Measurements from ENCODE around the gene TMPRSS6. TPM values are rescaled to one million over a fixed set of nuclear protein-coding genes. Genes with fewer than 3 reads are reported as not detected.

The TMPRSS6 gene
- total and polyA plus RNA-seq, 2 of the 13 experiments (the other 11 are each of a cell fraction or from before 2014, with no cell fraction given): 4.2 to 4.8 TPM

DNA sequence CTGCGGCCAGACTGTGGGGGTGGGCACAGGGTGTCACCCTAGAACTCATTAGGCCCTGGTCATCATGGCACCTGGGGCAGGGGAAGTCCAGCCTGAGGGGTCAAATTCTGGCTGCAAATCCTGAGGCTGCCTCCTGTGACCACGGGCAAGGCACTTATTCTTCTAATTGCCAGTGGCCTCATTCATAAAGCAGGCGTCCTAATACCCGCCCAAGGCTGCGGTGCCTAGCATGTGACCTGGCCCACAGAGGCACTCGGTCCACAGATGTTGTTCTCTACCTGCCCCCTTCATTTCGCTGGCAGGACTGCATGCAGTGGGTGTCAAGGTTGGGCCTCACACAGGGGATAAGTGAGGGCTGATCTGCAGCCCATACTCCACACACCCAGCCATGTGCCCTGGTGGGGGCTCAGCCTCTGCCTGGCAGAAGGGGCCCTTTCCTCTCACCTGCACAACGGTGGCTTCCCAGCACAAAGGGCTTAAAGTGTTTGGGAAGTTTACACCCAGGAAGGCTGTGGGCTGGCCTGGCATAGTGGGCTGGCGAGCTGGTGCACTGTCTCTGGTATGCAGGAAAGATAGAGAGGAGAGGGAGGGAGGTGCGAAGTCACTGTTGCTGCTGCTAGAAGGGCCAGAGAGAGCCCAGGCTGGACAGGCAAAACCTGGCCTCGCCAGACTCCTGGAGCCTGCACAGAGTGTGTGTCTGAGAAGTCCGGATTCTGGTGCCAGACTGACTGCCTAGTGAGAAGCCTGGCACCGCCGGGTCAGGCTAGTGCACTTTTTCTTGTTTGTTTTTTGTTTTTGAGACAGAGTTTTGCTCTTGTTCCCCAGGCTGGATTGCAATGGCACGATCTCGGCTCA lies 86.8 kb downstream of the TMPRSS6 start (continued):
- TF ChIP-seq, protein P1, sequence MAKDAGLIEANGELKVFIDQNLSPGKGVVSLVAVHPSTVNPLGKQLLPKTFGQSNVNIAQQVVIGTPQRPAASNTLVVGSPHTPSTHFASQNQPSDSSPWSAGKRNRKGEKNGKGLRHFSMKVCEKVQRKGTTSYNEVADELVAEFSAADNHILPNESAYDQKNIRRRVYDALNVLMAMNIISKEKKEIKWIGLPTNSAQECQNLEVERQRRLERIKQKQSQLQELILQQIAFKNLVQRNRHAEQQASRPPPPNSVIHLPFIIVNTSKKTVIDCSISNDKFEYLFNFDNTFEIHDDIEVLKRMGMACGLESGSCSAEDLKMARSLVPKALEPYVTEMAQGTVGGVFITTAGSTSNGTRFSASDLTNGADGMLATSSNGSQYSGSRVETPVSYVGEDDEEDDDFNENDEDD (CRISPR knock-in tag; IDR thresholded peaks at IDR 0.05; ENCODE audit: borderline replicate concordance): 0 out of 2 replicates have a peak, but pooled peaks have one; percentile 17
- TF ChIP-seq ZC3H13 (CRISPR knock-in tag; IDR thresholded peaks at IDR 0.05) (0 out of 2 replicates have a peak, but pooled peaks have one; percentile 61), POLR2G (IDR thresholded peaks at IDR 0.05; ENCODE audit: low read depth, low read length) (peak; percentile 32; the same call in 1 of the 2 replicates), HNRNPL (IDR thresholded peaks at IDR 0.05; ENCODE audit: low read depth, low read length) (0 out of 2 replicates have a peak, but pooled peaks have one; percentile 72), SRSF1 (optimal IDR thresholded peaks at IDR 0.05; ENCODE audit: low read depth, low read length) (no peak), ZMAT3 (CRISPR knock-in tag; conservative IDR thresholded peaks at IDR 0.05) (0 out of 2 replicates have a peak, but pooled peaks have one; percentile 20), ATRX (CRISPR knock-in tag; IDR thresholded peaks at IDR 0.05; ENCODE audit: borderline replicate concordance) (no peak), ZBTB39 (CRISPR knock-in tag; IDR thresholded peaks at IDR 0.05) (no peak), NR2C2 (CRISPR knock-in tag; IDR thresholded peaks at IDR 0.05; ENCODE audit: borderline replicate concordance) (no peak), ZNF414 (CRISPR knock-in tag; IDR thresholded peaks at IDR 0.05) (0 out of 2 replicates have a peak, but pooled peaks have one; percentile 37), NCOA5 (CRISPR knock-in tag; IDR thresholded peaks at IDR 0.05) (no peak), ZNF12 (CRISPR knock-in tag; IDR thresholded peaks at IDR 0.05) (peak; percentile 86), HOMEZ (CRISPR knock-in tag; IDR thresholded peaks at IDR 0.05; ENCODE audit: low read depth) (no peak), ZNF280D (CRISPR knock-in tag; IDR thresholded peaks at IDR 0.05) (no peak), NR2F2 (IDR thresholded peaks at IDR 0.05; ENCODE audit: borderline replicate concordance, low read depth) (no peak), THAP7 (CRISPR knock-in tag; IDR thresholded peaks at IDR 0.05) (no peak), RCOR2 (CRISPR knock-in tag; IDR thresholded peaks at IDR 0.05) (no peak), NONO (IDR thresholded peaks at IDR 0.05) (no peak), NONO (CRISPR knock-in tag; conservative IDR thresholded peaks at IDR 0.05) (peak; percentile 47; the same call in 1 of the 2 replicates)
